GM21576 (cell line): ENCODE measurements around the gene CMC1.

Source experiments
- ATAC-seq: cut with Tn5 transposase; IDR thresholded peaks from one replicate; pipeline ENCODE4 v1.9.1; 2021; ENCODE audit warnings: mild to moderate bottlenecking, moderate library complexity; ENCODE audit not compliant: unreplicated experiment

CMC1 gene

GRCh38 chr3:28349469-28350000, 108.1 kb downstream of the CMC1 start:
- ATAC-seq: no peak
